ENCODE data around the gene USF3.

DNA sequence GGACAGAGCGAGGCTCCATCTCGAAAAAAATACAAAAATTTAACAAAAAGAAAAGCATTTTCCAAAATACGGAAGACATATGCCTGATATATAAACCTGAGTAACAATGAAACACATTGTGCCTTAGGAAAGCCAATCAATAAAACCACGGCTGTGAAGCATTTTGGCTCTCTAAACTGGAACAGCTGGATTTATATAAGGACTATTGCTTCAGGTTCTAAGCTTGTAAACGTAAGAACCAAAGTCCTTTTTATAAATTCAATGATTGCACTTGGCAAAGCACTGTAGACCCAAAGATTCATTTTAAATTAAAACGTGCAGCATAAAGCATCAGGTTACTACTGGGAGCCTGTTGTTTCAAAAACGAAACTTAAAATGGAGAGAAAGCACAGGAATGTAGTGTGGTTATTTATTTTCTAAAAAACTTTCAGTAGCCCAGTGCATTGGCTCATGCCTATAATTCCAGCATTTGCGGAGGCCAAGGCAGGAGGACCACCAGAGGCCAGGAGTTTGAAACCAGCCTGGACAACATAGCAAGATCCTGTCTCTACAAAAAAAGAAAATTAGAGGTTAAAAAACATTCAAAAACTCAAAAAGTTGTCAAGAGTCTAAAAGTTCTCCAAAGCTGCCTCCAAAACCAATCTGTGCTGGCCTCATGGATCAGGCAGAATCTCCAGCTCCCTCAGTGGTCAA lies 61.5 kb downstream of the USF3 start:
- no peak for TF ChIP-seq POLR2A (IDR thresholded peaks at IDR 0.05)
- TF ChIP-seq CTCF (IDR thresholded peaks at IDR 0.05) = no peak

Measured in ovary (tissue), 3 donors.